Measurements from ENCODE around the gene IL6R. TPM values are rescaled to one million over a fixed set of nuclear protein-coding genes. Genes with fewer than 3 reads are reported as not detected.
A peak's percentile ranks its signal among the peaks of the same experiment; 100 is the strongest.

IL6R gene
- total RNA-seq, 4 donors from 2014 or later: 56.1 to 140 (median 100) TPM

DNA sequence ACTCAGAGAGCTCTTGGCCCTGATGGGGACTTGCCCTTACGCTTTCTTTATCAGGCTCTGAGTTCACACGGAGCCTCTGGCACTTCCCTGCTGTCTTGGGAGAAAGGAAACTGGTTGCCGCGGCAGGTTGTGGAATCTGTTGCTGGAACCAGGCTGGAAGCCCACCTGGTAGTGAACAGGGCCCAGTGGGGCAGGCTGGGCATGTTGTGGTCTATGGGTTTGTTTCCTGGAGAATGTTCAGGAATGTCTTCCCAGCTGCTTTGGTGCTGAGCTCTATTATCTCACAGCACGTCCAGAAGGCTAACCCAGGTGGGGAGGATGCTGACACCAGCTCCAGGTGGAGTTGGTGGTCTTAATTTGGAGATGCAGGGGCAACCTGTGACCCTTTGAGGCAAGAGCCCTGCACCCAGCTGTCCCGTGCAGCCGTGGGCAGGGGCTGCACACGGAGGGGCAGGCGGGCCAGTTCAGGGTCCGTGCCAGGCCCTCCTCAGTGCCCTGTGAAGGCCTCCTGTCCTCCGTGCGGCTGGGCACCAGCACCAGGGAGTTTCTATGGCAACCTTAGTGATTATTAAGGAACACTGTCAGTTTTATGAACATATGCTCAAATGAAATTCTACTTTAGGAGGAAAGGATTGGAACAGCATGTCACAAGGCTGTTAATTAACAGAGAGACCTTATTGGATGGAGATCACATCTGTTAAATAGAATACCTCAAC lies 63.5 kb downstream of the IL6R start:
- H3K27ac ChIP-seq: no peak overlapping the region
- H3K4me1 ChIP-seq: peaks cover 0 to 2% (median 0%) of the 10 kb centered on the region in 4 donors
- H3K36me3 ChIP-seq: peaks cover 0 to 10% (median 0%) of the 10 kb centered on the region in 3 donors
- H3K4me3 ChIP-seq: no peak overlapping the region
- H3K27me3 ChIP-seq: no peaks in the 10 kb centered on the region
- TF ChIP-seq CTCF (IDR thresholded peaks at IDR 0.05): no peak
- DNase-seq: no peak
- H3K9me3 ChIP-seq: no peaks in the 10 kb centered on the region

GRCh38 chr1:154469844-154470560 lies 64.9 kb downstream of the IL6R start:
- no peak for TF ChIP-seq CTCF (IDR thresholded peaks at IDR 0.05)
- no peak for TF ChIP-seq POLR2A (IDR thresholded peaks at IDR 0.05)
- Histone ChIP-seq H3K9me3 (no peaks in the 10 kb centered on the region), H3K36me3 (peaks cover 0 to 7% (median 0%) of the 10 kb centered on the region in 3 donors), H3K27ac (no peak overlapping the region), H3K4me1 (peaks cover 0 to 12% (median 0%) of the 10 kb centered on the region in 4 donors), H3K27me3 (no peaks in the 10 kb centered on the region), H3K4me3 (no peak overlapping the region)
- no peak for DNase-seq

GRCh38 chr1:154471304-154471703 lies 66.2 kb downstream of the IL6R start:
- peak in 1 of 3 donors; percentile 57 for DNase-seq
- TF ChIP-seq POLR2A (IDR thresholded peaks at IDR 0.05) (no peak), CTCF (IDR thresholded peaks at IDR 0.05) (no peak)
- H3K36me3 ChIP-seq: no peaks in the 10 kb centered on the region
- H3K4me3 ChIP-seq: no peak overlapping the region
- peaks cover 0 to 12% (median 0%) of the 10 kb centered on the region in 4 donors for H3K4me1 ChIP-seq
- H3K27ac ChIP-seq: peak overlapping the region in 1 of 4 donors; percentile 38
- H3K9me3 ChIP-seq: no peaks in the 10 kb centered on the region
- H3K27me3 ChIP-seq: no peaks in the 10 kb centered on the region

- peak overlapping the region in 1 of 4 donors; percentile 75 for H3K27ac ChIP-seq
- H3K27me3 ChIP-seq: no peaks in the 10 kb centered on the region
- no peak for TF ChIP-seq CTCF (IDR thresholded peaks at IDR 0.05)
- peak in 1 of 2 donors; percentile 16 for TF ChIP-seq POLR2A (IDR thresholded peaks at IDR 0.05)
- no peaks in the 10 kb centered on the region for H3K9me3 ChIP-seq
- DNase-seq: peak in 2 of 3 donors; percentile 72 to 89
- peaks cover 0 to 17% (median 0%) of the 10 kb centered on the region in 4 donors for H3K4me1 ChIP-seq
- H3K4me3 ChIP-seq: no peak overlapping the region
- no peaks in the 10 kb centered on the region for H3K36me3 ChIP-seq
These were observed 69.7 kb downstream of the IL6R start for GRCh38 chr1:154474802-154475201.

DNA sequence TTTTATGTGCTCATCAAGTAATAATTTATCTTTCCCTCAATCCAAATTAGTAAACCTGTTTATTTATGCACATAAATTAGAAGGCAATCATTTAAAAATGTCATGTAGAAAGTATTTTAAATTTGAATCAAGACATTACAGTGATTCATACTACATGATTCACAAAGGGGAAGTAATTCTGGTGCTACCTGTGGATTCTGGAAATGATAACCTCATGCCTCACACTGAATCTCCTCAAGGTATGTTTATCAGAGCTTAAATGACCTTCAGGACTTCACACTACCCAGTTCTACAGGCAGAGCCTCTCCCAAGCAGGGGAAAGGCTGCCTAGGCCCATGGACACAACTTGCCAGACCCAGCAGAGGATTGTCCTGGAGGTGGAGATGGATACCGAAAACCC lies 71.6 kb downstream of the IL6R start:
- H3K27me3 ChIP-seq: no peaks in the 10 kb centered on the region
- TF ChIP-seq POLR2A (IDR thresholded peaks at IDR 0.05) (no peak), CTCF (IDR thresholded peaks at IDR 0.05) (no peak)
- peak overlapping the region in 3 of 4 donors; percentile 56 to 89 (median 81) for H3K27ac ChIP-seq
- DNase-seq: no peak
- no peaks in the 10 kb centered on the region for H3K9me3 ChIP-seq
- no peaks in the 10 kb centered on the region for H3K36me3 ChIP-seq
- no peak overlapping the region for H3K4me3 ChIP-seq
- H3K4me1 ChIP-seq: peaks cover 0 to 17% (median 0%) of the 10 kb centered on the region in 4 donors
